ENCODE measurements around the gene SEC24C.

Gene SEC24C

GRCh38 chr10:73812657-73813056, 68.5 kb downstream of the SEC24C start:
- DNase-seq (ENCODE audit: low read depth in 1 of 2, low spot score in 1 of 2): no peak
- TF ChIP-seq SPI1 (IDR thresholded peaks at IDR 0.05; ENCODE audit: borderline replicate concordance, low read depth) (no peak), POLR2AphosphoS5 (IDR thresholded peaks at IDR 0.05; ENCODE audit: low read depth) (no peak; the same call in 1 of the 2 replicates), GABPA (IDR thresholded peaks at IDR 0.05; ENCODE audit: low read depth) (no peak), CTCF (IDR thresholded peaks at IDR 0.05; ENCODE audit: insufficient read depth, low read length) (no peak), REST (IDR thresholded peaks at IDR 0.05; ENCODE audit: insufficient replicate concordance, low read depth) (no peak)

GRCh38 chr10:73813333-73813732, 69.2 kb downstream of the SEC24C start:
- no peak overlapping the region for H3K27ac ChIP-seq (replicated peaks)
- TF ChIP-seq GABPA (IDR thresholded peaks at IDR 0.05; ENCODE audit: low read depth): no peak
- no peak; the same call in 1 of the 2 replicates for TF ChIP-seq POLR2AphosphoS5 (IDR thresholded peaks at IDR 0.05; ENCODE audit: low read depth)
- TF ChIP-seq CTCF (IDR thresholded peaks at IDR 0.05; ENCODE audit: insufficient read depth, low read length): no peak
- TF ChIP-seq SPI1 (IDR thresholded peaks at IDR 0.05; ENCODE audit: borderline replicate concordance, low read depth): no peak
- TF ChIP-seq REST (IDR thresholded peaks at IDR 0.05; ENCODE audit: insufficient replicate concordance, low read depth): no peak
- no peak for DNase-seq (ENCODE audit: low read depth in 1 of 2, low spot score in 1 of 2)
- no peaks in the 10 kb centered on the region for H3K27me3 ChIP-seq (ENCODE audit: insufficient read depth, poor library complexity, severe bottlenecking)
- no peak overlapping the region for H3K4me3 ChIP-seq (replicated peaks; ENCODE audit: insufficient read depth, low read length)

More at GRCh38 chr10:73812657-73813056, 68.5 kb downstream of the SEC24C start:
- H3K27me3 ChIP-seq (ENCODE audit: insufficient read depth, poor library complexity, severe bottlenecking): no peaks in the 10 kb centered on the region
- H3K27ac ChIP-seq (replicated peaks): no peak overlapping the region; the same call in 1 of the 2 replicates
- no peak overlapping the region for H3K4me3 ChIP-seq (replicated peaks; ENCODE audit: insufficient read depth, low read length)

- no peak for DNase-seq (ENCODE audit: low read depth in 1 of 2, low spot score in 1 of 2)
- Histone ChIP-seq H3K4me3 (replicated peaks; ENCODE audit: insufficient read depth, low read length) (no peak overlapping the region), H3K27me3 (ENCODE audit: insufficient read depth, poor library complexity, severe bottlenecking) (no peaks in the 10 kb centered on the region), H3K27ac (replicated peaks) (no peak overlapping the region)
- TF ChIP-seq REST (IDR thresholded peaks at IDR 0.05; ENCODE audit: insufficient replicate concordance, low read depth) (no peak), POLR2AphosphoS5 (IDR thresholded peaks at IDR 0.05; ENCODE audit: low read depth) (no peak), GABPA (IDR thresholded peaks at IDR 0.05; ENCODE audit: low read depth) (no peak), SPI1 (IDR thresholded peaks at IDR 0.05; ENCODE audit: borderline replicate concordance, low read depth) (no peak), CTCF (IDR thresholded peaks at IDR 0.05; ENCODE audit: insufficient read depth, low read length) (no peak)
Measured at GRCh38 chr10:73814276-73814895, 70.2 kb downstream of the SEC24C start.

All from HL-60 (cell line).